ENCODE measurements around the gene LYPD6B.

LYPD6B gene

DNA sequence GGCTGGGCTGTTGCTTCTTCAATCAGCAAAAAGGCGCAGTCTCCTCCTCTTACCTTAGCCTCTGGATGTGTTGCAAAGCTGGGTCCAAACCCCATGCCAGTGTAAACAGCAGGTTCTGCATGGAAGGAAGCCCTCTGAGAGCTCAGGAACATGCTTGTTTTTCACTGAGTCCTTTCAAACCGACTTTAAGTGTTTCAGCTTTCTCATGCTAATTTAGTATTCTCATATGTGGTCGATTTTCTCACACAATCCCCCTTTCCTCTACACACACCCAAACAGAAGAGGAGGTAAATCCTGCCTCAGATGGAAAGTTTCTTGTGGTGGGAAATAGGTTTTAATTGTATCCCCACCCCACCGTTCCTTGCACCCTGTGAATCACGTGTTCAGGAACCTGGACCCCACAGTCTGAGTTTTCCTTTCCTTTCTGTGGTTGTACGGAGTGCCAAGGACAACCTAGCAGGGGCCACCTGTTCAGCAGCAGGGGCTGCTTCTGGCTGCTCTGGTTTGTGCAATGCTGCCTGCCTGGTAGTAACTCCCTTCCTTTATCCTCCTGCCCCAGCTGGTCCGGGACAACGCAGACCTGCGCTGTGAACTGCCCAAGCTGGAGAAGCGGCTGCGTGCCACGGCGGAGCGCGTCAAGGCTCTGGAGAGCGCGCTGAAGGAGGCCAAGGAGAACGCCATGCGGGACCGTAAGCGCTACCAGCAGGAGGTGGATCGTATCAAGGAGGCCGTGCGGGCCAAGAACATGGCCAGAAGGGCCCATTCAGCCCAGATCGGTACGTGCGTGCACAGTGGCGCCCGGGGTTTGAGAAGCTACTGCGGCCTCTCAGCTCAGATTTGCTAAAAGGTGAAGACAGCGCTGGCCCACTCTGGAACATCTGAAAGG is 28.7 kb upstream of the LYPD6B start:
- in situ Hi-C loops (cut with HindIII; ENCODE audit: low sequenced_read_pairs) = no loop called here
- TF ChIP-seq, protein P1, sequence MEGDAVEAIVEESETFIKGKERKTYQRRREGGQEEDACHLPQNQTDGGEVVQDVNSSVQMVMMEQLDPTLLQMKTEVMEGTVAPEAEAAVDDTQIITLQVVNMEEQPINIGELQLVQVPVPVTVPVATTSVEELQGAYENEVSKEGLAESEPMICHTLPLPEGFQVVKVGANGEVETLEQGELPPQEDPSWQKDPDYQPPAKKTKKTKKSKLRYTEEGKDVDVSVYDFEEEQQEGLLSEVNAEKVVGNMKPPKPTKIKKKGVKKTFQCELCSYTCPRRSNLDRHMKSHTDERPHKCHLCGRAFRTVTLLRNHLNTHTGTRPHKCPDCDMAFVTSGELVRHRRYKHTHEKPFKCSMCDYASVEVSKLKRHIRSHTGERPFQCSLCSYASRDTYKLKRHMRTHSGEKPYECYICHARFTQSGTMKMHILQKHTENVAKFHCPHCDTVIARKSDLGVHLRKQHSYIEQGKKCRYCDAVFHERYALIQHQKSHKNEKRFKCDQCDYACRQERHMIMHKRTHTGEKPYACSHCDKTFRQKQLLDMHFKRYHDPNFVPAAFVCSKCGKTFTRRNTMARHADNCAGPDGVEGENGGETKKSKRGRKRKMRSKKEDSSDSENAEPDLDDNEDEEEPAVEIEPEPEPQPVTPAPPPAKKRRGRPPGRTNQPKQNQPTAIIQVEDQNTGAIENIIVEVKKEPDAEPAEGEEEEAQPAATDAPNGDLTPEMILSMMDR (IDR thresholded peaks at IDR 0.05; ENCODE audit: low read depth, low read length, missing control alignments) = no peak
- no peak for DNase-seq (ENCODE audit: low read depth)
- no peak overlapping the region for H3K4me3 ChIP-seq (ENCODE audit: low read depth, low read length)

DNA sequence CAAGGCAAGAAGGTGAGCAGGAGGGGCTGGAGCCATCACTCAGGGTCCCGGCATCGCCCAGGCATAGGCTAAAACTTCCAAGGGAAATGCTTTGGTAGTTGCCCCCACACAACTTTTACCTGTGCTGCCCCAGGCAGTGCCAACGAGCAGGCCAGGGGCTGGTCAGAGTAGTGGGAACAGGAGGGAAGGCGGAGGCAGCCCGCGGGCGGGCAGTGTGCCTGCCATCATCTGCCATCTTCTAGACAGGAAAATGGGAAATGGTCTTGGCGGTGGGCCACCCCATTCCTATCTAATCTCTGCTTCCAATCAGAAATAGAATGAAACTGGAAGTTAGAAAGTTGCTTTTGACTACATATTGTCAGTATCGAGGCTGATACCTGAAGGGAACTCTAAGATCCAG is 26.0 kb upstream of the LYPD6B start:
- DNase-seq (ENCODE audit: low read depth) = no peak
- in situ Hi-C loops (cut with HindIII; ENCODE audit: low sequenced_read_pairs) = no loop called here
- no peak overlapping the region for H3K4me3 ChIP-seq (ENCODE audit: low read depth, low read length)
- TF ChIP-seq, protein P1 (IDR thresholded peaks at IDR 0.05; ENCODE audit: low read depth, low read length, missing control alignments) = no peak

DNA sequence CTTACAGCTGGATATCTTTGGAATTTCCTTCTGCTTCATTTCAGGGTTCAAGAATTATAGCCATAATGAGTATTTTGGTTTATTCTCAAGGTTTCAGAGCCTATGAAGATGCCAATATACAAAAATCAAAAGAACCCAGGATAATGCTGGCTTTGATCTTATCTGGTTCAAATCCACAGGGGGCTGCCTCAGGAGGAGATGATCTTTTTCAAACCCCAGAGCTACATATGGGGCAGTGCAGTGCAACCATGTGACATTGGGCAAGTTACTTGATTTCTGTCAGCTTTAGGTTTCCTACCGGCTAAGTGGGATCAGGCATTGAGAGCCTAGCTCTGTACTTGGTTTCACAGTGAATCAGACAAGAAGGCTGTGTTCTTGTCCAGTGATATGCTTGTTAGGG is 23.0 kb upstream of the LYPD6B start:
- in situ Hi-C loops (cut with HindIII; ENCODE audit: low sequenced_read_pairs) = no loop called here

DNA sequence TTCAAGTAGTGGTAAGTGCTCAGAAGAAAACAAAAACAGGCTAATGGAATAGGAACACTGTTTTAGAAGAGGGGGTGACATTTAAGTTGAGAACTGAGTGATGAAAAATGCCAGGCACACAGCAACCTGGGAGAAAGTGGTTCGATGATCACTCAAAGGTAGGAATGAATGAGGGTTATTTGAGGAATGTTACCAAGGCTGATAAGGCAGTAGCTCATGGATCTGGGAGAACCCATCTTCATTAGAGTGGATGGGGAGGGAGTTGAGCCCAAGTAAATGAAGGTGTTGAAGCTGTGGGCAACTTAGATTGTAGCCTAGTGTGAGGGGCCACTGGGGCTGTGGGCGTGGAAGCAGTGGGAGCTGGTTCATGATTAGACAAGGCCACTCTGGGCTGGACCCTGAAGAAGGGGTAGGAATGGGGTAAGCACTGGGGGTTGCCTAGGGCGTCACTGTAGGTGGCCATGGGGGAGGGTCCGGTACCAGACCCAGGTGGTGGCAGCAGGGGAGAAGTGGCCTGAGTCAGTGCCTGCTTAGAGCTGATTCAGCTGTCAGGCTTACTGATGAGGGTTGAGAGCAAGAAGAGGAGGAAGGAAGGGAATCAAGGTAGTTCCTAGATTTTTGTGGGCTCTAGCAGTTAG is 22.5 kb upstream of the LYPD6B start:
- TF ChIP-seq, protein P1 (IDR thresholded peaks at IDR 0.05; ENCODE audit: low read depth, low read length, missing control alignments) = no peak
- no peak for DNase-seq (ENCODE audit: low read depth)
- H3K4me3 ChIP-seq (ENCODE audit: low read depth, low read length) = no peak overlapping the region
- in situ Hi-C loops (cut with HindIII; ENCODE audit: low sequenced_read_pairs) = no loop called here

More for the DNA sequence above, 23.0 kb upstream of the LYPD6B start:
- H3K4me3 ChIP-seq (ENCODE audit: low read depth, low read length) = no peak overlapping the region
- no peak for DNase-seq (ENCODE audit: low read depth)
- TF ChIP-seq, protein P1 (IDR thresholded peaks at IDR 0.05; ENCODE audit: low read depth, low read length, missing control alignments) = no peak

DNA sequence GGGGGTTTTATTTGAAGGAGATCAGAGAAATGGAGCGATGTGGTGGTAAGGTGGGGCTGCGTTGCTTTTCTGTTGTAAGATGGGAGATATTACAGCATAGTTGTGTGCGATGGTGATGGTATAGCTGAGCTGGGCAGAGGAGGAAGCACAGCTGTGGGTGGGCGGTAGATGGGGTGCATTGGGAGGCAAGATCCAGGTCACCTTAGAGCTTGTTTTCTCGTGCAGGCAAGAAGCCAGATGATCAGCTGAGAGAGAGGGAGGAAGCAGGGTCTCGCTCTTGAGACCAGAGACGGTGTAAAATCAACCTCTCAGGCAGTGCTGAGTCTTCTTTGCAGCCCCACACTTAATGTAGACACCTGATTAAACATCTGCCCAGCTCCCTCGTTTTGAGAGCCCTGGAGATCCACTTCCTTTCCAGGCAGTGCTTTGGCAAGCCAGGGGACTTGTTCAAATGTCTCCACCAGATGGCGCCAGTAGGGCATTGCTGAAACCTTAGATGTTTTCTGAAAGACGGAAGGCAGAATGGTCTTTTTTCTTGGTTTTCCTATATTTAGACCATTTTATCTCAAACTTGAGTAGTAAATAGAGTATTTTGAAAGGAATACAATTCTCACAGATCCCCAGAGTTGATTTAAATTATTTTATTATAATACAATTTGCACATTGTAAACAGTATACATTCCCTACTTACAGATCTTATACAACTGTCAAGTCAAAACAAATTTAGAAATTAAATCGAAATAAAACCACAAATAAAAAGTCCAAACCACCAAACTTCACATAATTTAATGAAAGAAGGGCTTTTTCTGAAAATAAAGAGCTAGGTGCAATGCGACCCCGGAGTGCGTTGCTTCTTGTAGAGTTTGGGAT is 21.1 kb upstream of the LYPD6B start:
- peak; percentile 72 for DNase-seq (ENCODE audit: low read depth)
- no peak overlapping the region for H3K4me3 ChIP-seq (ENCODE audit: low read depth, low read length)
- TF ChIP-seq, protein P1 (IDR thresholded peaks at IDR 0.05; ENCODE audit: low read depth, low read length, missing control alignments) = peak; percentile 85
- in situ Hi-C loops (cut with HindIII; ENCODE audit: low sequenced_read_pairs) = no loop called here

DNA sequence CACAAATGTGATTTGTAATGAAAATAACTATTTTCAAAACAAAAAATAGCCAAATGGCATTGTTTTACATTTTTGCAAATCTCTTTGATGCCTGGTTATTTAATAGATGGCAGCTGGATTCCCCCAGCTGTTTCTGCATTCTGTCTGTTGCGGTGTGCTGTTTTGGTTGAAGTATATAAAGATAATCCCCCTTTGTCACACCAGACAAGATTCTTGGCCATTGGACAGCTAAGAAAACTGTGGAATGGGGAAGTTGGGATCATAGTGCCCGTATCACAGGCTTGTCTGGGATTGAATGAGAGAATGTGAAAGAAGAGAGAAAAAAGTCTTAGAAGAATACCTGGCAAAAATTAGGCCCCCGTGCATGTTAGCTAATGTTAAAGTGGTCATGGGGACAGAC is 19.5 kb upstream of the LYPD6B start:
- in situ Hi-C loops (cut with HindIII; ENCODE audit: low sequenced_read_pairs) = no loop called here
- TF ChIP-seq, protein P1 (IDR thresholded peaks at IDR 0.05; ENCODE audit: low read depth, low read length, missing control alignments) = no peak
- H3K4me3 ChIP-seq (ENCODE audit: low read depth, low read length) = no peak overlapping the region

More for the DNA sequence above, 19.5 kb upstream of the LYPD6B start:
- no peak for DNase-seq (ENCODE audit: low read depth)
